HepG2 (cell line): ENCODE measurements around the gene CAMK4. TPM values are rescaled to one million over a fixed set of nuclear protein-coding genes. Genes with fewer than 3 reads are reported as not detected.

Experiments used
- ATAC-seq: fragments of 200-7000 bp; cut with Tn5 transposase; 3 replicates; pipeline ENCODE4 v1.9.1; 2020; ENCODE audit warnings: mild to moderate bottlenecking, moderate library complexity
- BruUV-seq: library from RNA; stranded (reverse); fragments of 400-500 nt; replicated peaks from 2 replicates; lab custom pipeline; 2021; lab: Mats Ljungman, UMichigan
- CTCF ChIA-PET: fragments of 300-600 bp; formaldehyde crosslinking; extraction: SDS; loops from one replicate; lab custom pipeline; 2021; ENCODE audit warnings: low total read pairs, inconsistent platforms, low intra/inter-chr PET ratio; lab: Yijun Ruan, JAX
- POLR2A ChIA-PET: fragments of 350-600 bp; sonication (Branson Sonifier 250); formaldehyde crosslinking; loops from one replicate; lab custom pipeline; 2020; ENCODE audit warnings: antibody characterized with exemption, inconsistent platforms; lab: Yijun Ruan, JAX
- DNase-seq: peaks from one replicate; pipeline ENCODE4 v3.0.0-alpha.2; 2015; ENCODE audit warnings: low spot score
- FAIRE-seq: peaks from 3 replicates; lab custom pipeline; 2011; peaks lifted over from hg19 to GRCh38; lab: Jason Lieb, UNC
- H2AFZ ChIP-seq: one replicate; pipeline ENCODE4 v1.6.1; 2011; ENCODE audit warnings: low read length, inconsistent platforms
- H3K27ac ChIP-seq: fragments of 300-600 bp; 3 replicates; pipeline ENCODE4 v1.8.0; 2011; ENCODE audit warnings: mixed run types, mild to moderate bottlenecking, mixed read lengths, low read length, inconsistent platforms; ENCODE audit not compliant: insufficient read depth; ENCODE audit errors: extremely low read length
- H3K27me3 ChIP-seq, 2 experiments: fragments of 200-600 bp in 1 of 2; 2 replicates in 1 of 2; 3 replicates in 1 of 2; pipeline versions ENCODE4 v1.6.0 to v1.8.0; 2011; ENCODE audit warnings: low read length in 2 of 2, mild to moderate bottlenecking in 2 of 2, moderate library complexity in 2 of 2, inconsistent platforms in 1 of 2; ENCODE audit not compliant: insufficient read depth in 2 of 2, control insufficient read depth in 1 of 2
- H3K36me3 ChIP-seq, 2 experiments: fragments of 200-600 bp in 1 of 2; replicated peaks in 1 of 2; 2 replicates in 1 of 2; 3 replicates in 1 of 2; pipeline versions ENCODE4 v1.5.1 to v1.8.0; 2011; ENCODE audit warnings: low read length in 2 of 2, inconsistent platforms in 1 of 2; ENCODE audit not compliant: insufficient read depth in 2 of 2, control insufficient read depth in 1 of 2
- H3K4me1 ChIP-seq: 2 replicates; pipeline ENCODE4 v1.5.1; 2012; ENCODE audit warnings: low read length, inconsistent platforms; ENCODE audit not compliant: insufficient read depth
- H3K4me2 ChIP-seq: 2 replicates; pipeline ENCODE4 v1.6.0; 2011; ENCODE audit warnings: low read depth, low read length, inconsistent platforms
- H3K4me3 ChIP-seq, 3 experiments: fragments of 200-600 bp in 1 of 3; sonication (generic), shearing (Covaris generic) in 1 of 3; replicated peaks in 1 of 3; 2 replicates each; pipeline ENCODE4 v1.5.1; 2011 to 2016; ENCODE audit warnings: low read length in 3 of 3, inconsistent platforms in 2 of 3, low read depth in 2 of 3, mild to moderate bottlenecking in 2 of 3, control low read depth in 1 of 3, mixed read lengths in 1 of 3; ENCODE audit not compliant: insufficient read depth in 1 of 3
- H3K79me2 ChIP-seq: one replicate; pipeline ENCODE4 v1.6.1; 2011; ENCODE audit warnings: low read length, inconsistent platforms; ENCODE audit not compliant: insufficient read depth
- H3K9ac ChIP-seq: 2 replicates; pipeline ENCODE4 v1.6.0; 2011; ENCODE audit warnings: mild to moderate bottlenecking, low read depth, low read length, inconsistent platforms; ENCODE audit not compliant: insufficient read depth
- H3K9me3 ChIP-seq: 2 replicates; pipeline ENCODE4 v1.5.1; 2012; ENCODE audit warnings: mild to moderate bottlenecking, low read length
- H4K20me1 ChIP-seq: 2 replicates; pipeline ENCODE4 v1.6.0; 2011; ENCODE audit warnings: inconsistent platforms, mild to moderate bottlenecking, low read length, moderate library complexity; ENCODE audit not compliant: insufficient read depth
- AHDC1 ChIP-seq: sonication (generic); formaldehyde crosslinking; IDR thresholded peaks from 2 replicates; pipeline ENCODE4 v1.5.1; 2020; ENCODE audit warnings: mild to moderate bottlenecking, missing genetic modification reagents, borderline replicate concordance
- HINFP ChIP-seq: sonication (generic); formaldehyde crosslinking; IDR thresholded peaks from 2 replicates; pipeline ENCODE4 v1.4.0; 2020; ENCODE audit warnings: low read depth, mild to moderate bottlenecking, missing genetic modification reagents
- HMGXB4 ChIP-seq, 2 experiments: sonication (generic) in 1 of 2; formaldehyde crosslinking in 1 of 2; IDR thresholded peaks; 2 replicates each; pipeline versions ENCODE4 v1.4.0 to v1.6.1; 2018 to 2020; ENCODE audit warnings: missing genetic modification reagents in 2 of 2, borderline replicate concordance in 1 of 2, low read depth in 1 of 2, mild to moderate bottlenecking in 1 of 2, missing biosample characterization in 1 of 2
- REST ChIP-seq, 2 experiments: IDR thresholded peaks; 2 replicates each; pipeline ENCODE4 v1.6.1; 2011 to 2012; ENCODE audit warnings: low read length in 2 of 2, borderline replicate concordance in 1 of 2, low read depth in 1 of 2, mild to moderate bottlenecking in 1 of 2, moderate library complexity in 1 of 2
- ZNF282 ChIP-seq: fragments of 450-650 bp; IDR thresholded peaks from 2 replicates; pipeline ENCODE4 v1.6.1; 2018; ENCODE audit not compliant: partially characterized antibody
- WGBS: methylation state at CpG from one replicate; pipeline ENCODE4 v1.1.6; 2017; ENCODE audit warnings: low lambda C conversion rate; 5-methylcytosine and 5-hydroxymethylcytosine counted together
- in situ Hi-C: cut with HindIII; loops from 2 replicates; pipeline ENCODE4 v1.10.0; 2017; ENCODE audit warnings: low pct_unique_long_range_greater_than_20kb; ENCODE audit not compliant: extremely low pct_ligation_motif_present
- intact Hi-C: fragments of 100-400 bp; cut with micrococcal nuclease; formaldehyde crosslinking; loops from one replicate; pipeline ENCODE4 v1.10.0; 2022; ENCODE audit not compliant: unreplicated experiment
- polyA plus RNA-seq, 8 experiments: library from polyadenylated mRNA; depleted of rRNA in 3 of 8; stranded (reverse) in 7 of 8; unstranded in 1 of 8; fragments of >200 nt; fragmentation: Illumina TruSeq in 4 of 8; extraction: Trizol in 4 of 8; gene quantifications; 2 replicates each; pipeline versions ENCODE4 v1.2.1 to v1.2.3, GENCODE V29; 2011 to 2016; ENCODE audit warnings: low read depth in 4 of 8, missing spikeins in 1 of 8, mixed read lengths in 1 of 8; ENCODE audit not compliant: insufficient read depth in 1 of 8
- total RNA-seq, 5 experiments: library from RNA; depleted of rRNA; stranded (reverse); fragments of >200 nt; fragmentation: Illumina TruSeq; extraction: Trizol; gene quantifications; 2 replicates each; pipeline ENCODE4 v1.2.3, GENCODE V29; 2016; ENCODE audit warnings: low read depth in 1 of 5

Gene CAMK4
- total and polyA plus RNA-seq, 2 of the 13 experiments (the other 11 are each of a cell fraction or from before 2014, with no cell fraction given), result not detected

- no peaks in the 10 kb centered on the region for H3K4me1 ChIP-seq
- FAIRE-seq, result no peak
- no peak overlapping the region for H3K27ac ChIP-seq
- no peak overlapping the region for H3K4me3 ChIP-seq
- no peaks in the 10 kb centered on the region for H3K36me3 ChIP-seq
- H3K9me3 ChIP-seq, result no peaks in the 10 kb centered on the region
- no TSS peak for BruUV-seq
- ATAC-seq, result no peak
- in situ Hi-C loops, result no loop called here
- H3K4me2 ChIP-seq, result no peak overlapping the region
- CTCF ChIA-PET, result no interaction called here
- H3K79me2 ChIP-seq, result no peaks in the 10 kb centered on the region
- H3K9ac ChIP-seq, result no peak overlapping the region
- no peaks in the 10 kb centered on the region for H3K27me3 ChIP-seq
- POLR2A ChIA-PET, result no interaction called here
- no peak for DNase-seq
- no peaks in the 10 kb centered on the region for H4K20me1 ChIP-seq
- H2AFZ ChIP-seq, result no peak overlapping the region
- 0% methylated on average over 3 of the region's 3 CpGs for WGBS
- intact Hi-C loops, result no loop called here
- TF ChIP-seq HMGXB4 (CRISPR knock-in tag; IDR thresholded peaks at IDR 0.05; ENCODE audit: borderline replicate concordance in 1 of 2, low read depth in 1 of 2) (no peak), HINFP (CRISPR knock-in tag) (no peak), ZNF282 (no peak), AHDC1 (CRISPR knock-in tag) (no peak), REST (IDR thresholded peaks at IDR 0.05; ENCODE audit: borderline replicate concordance in 1 of 2, low read depth in 1 of 2, low read length in 2 of 2) (no peak)
Observed at GRCh38 chr5:111353035-111353434, 128.9 kb downstream of the CAMK4 start.
